NCI-H2227 (cell line): ENCODE measurements around the gene CALN1.
"Not testable (repeated sequence)": the region's sequence is repeated elsewhere in the genome, so short reads cannot be mapped to it uniquely, and the experiment has no call there.

Experiments used
- DNase-seq: peaks from one replicate; lab custom pipeline; 2025; ENCODE audit not compliant: unreplicated experiment; lab: John Stamatoyannopoulos, UW

CALN1 gene

DNA sequence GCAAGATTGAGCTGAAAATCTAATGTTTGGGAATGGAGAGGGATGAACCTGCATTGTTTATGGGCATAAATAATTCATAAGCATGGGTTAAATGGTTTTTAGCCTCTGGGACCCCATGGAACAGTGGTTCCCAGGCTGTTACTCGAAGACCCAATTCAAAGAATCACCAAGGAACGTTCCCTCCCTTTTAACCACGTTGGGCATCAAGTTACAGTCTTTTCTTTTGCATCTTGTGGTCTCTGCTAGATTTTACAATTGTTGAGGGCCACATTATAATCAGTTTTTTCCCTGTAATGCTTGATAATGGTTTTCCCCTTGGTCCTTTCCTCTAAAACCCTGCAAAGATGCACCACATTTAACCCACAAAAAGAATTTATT is 2.5 kb downstream of the CALN1 start:
- no peak for DNase-seq

DNA sequence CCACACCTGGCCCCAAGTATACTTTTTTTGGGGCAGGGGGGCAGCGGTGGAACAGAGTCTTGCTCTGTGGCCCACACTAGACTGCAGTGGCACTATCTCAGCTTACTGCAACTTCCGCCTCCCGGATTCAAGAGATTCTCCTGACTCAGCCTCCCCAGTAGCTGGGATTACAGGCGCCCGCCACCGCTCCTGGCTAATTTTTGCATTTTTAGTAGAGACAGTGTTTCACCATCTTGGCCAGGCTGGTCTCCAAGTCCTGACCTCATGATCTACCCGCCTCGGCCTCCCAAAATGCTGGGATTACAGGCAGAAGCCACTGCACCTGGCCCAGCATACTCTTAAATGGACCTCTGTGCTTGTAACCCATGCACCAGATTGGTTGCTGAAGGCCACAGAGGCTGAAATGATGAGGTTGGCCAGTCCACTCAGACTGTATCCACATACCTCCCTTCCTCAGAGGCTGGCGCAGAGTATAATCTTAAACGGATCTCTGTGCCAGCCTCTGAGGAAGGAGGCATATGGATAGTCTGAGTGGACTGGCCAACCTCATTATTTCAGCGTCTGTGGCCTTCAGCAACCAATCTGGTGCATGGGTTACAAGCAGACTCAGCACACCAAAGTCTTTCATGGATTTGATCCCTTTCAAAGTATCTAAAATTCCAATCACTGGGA is 3.0 kb downstream of the CALN1 start:
- no peak for DNase-seq

- DNase-seq, result no peak
Observed at GRCh38 chr7:72406820-72407403, 5.2 kb downstream of the CALN1 start.

DNA sequence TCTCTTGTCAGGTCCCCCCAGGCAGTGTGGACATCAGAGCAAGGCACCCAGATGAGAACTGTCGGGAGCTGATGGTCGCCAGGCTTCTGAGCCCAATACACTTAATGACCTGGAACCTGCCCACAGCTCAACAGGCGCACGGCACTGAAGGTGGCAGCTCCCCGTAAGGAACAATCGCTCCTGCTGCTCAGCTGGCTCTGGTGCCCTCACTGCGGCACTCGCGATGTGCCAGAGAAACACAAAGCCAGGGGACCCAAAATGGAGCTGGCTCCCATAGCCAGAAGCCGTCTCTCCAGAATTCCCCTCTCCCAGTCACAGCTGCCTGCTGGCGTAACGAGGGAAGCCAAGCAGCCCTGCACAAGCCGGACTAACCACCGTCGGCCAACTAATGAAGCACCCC is 6.3 kb downstream of the CALN1 start:
- no peak for DNase-seq

DNA sequence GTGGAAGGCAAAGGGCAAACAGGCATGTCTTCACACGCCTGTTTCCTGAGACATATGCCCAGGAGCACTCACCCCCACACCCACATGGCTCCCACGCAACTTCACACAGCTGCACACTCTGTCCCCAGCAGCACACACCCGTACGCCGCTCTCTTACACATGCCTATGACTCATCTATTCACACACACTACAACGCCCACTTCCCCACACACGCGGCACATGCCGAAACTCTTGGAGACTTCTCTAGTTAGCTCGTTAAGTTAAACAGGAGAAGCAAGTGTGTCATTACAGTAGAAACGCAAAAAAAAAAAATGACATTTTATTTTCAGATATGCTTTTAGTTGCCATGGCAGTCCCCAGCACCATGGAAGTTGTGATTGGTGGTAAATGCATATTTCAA is 6.7 kb downstream of the CALN1 start:
- no peak for DNase-seq

GRCh38 chr7:72404743-72405142 is 7.4 kb downstream of the CALN1 start:
- DNase-seq, result no peak

DNA sequence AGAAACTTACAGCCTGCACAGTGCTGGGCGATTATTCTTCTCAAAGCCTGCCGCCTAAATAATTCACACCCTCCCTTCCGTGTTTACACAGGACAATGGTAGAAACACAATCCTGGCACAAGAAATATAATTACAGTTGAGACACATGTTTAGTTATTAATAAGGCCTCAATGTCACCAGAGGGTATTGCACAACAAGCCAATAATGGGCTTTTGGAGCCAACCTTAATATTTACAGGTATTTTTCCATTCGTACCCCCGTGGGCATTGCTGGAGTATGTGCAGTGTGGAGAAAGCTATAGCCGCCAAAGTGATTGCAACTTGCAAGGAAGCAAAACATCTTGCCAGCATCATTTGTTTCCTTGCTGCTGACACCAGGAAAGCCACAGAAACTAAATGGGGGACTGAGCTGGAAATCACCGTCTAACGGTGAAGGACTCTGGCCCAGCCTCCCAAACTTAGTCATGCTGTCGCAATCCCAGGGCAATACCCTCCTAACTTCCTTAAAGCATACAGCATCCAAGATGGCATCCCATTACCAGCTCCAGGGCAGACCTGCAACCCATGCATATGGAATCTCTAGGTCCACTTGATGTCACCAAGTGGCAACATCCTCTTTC is 8.6 kb downstream of the CALN1 start:
- no peak for DNase-seq

DNA sequence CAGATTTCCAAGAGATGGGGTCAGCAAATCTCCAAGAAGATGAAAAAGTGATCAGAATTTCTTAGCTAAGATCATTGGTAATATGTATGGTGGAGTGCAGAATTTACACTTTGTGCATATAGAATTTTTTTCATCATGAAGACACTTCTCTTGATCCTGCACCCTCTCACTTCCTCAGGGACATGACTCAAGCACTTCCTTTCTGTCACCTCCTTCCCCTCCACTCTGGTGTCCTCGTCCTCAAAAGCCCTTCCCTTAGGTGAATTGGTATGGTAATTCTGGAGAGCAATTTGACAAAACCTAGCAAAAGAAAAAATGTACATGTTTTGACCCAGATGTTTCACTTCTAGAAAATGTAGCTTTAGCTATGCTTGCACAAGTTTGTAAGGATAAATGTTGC is 18.1 kb downstream of the CALN1 start:
- DNase-seq, result no peak

- DNase-seq, result no peak
Observed at GRCh38 chr7:72391821-72392377, 20.2 kb downstream of the CALN1 start.

- DNase-seq, result no peak
Observed at GRCh38 chr7:72386118-72386517, 26.0 kb downstream of the CALN1 start.

GRCh38 chr7:72362246-72362645 is 49.9 kb downstream of the CALN1 start:
- DNase-seq, result no peak

DNA sequence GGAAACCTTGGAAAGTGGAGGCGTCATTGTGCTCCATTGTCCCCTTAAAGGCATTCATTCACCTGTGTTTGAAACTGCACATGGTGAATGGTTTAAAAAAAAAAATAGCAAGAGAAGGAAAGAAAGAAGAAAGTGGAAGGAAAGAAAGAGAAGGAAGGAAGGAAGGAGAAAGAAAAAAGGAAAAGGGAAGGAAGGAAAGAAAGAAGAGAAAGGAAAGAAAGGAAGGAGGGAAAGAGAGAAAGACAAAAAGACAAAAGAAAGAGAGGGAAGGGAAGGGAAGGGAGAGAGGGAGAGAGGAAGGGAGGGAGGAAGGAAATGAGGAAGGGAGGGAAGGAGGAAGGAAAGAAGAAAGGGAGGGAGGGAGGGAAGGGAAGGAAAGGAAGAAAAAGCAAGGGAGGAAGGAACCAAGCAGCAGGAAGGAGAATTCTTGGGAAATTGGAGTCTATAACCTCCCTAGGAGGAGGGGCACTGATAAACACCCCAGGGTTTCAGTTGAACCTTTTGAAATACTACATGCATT is 66.9 kb downstream of the CALN1 start:
- no peak for DNase-seq

- no peak for DNase-seq
Observed at GRCh38 chr7:72343991-72344390, 68.1 kb downstream of the CALN1 start.

- not testable (repeated sequence) for DNase-seq
Observed at GRCh38 chr7:72343354-72343753, 68.8 kb downstream of the CALN1 start.

DNA sequence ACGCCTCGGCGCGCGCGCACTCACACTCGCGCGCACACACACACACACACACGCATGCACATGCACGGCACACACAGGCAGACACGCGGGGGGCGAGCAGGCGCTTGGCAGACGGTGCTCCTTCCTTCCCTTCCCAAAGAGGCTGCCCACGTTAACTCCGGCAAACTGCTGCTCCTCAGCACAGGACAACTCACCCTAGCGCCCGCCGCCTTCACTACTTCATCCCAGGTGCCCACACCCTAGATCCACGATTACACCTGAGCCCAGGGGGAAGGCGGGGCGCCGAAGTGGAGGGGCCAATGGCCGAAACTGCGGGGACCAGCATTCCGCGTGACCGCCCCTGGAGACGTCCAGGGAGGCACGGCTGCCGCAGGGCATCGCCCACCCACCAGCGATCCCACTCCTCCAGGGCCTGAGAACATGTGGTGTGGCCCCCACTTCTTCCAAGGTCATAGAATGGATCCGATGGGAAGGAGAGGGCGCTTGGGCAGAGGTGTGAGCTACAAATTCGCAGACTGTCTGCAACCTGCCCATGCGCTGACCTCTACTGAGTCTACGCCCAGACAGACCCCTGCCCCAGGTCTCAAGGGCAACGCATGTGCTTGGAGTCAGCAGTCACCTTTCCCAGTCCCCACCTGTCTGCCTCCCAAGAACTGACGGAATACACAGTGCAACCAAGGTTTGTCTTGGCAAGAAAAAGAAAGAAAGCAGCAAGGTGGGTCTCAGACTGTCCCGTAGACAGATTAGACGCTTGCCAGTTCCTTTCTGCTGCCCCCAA is 74.6 kb downstream of the CALN1 start:
- peak; percentile 23 for DNase-seq

GRCh38 chr7:72336632-72337389 is 75.3 kb downstream of the CALN1 start:
- peak; percentile 36 for DNase-seq

- no peak for DNase-seq
Observed at GRCh38 chr7:72336382-72336631, 75.8 kb downstream of the CALN1 start.

GRCh38 chr7:72335561-72336381 is 76.4 kb downstream of the CALN1 start:
- no peak for DNase-seq

GRCh38 chr7:72334698-72335097 is 77.4 kb downstream of the CALN1 start:
- no peak for DNase-seq

- DNase-seq, result no peak
Observed at GRCh38 chr7:72334066-72334465, 78.1 kb downstream of the CALN1 start.
